ENCODE results near the gene CLEC4A.

GRCh38 chr12:8127138-8127537, 3.7 kb downstream of the CLEC4A start:
- TF ChIP-seq EP300 (conservative IDR thresholded peaks at IDR 0.05; ENCODE audit: poor library complexity, severe bottlenecking), result no peak
- no peak for TF ChIP-seq CTCF (IDR thresholded peaks at IDR 0.05; ENCODE audit: poor library complexity, severe bottlenecking)
- TF ChIP-seq RAD21 (conservative IDR thresholded peaks at IDR 0.05), result no peak
